Liver (tissue), 9 donors: ENCODE data around the gene CSRNP2. TPM values are rescaled to one million over a fixed set of nuclear protein-coding genes. Genes with fewer than 3 reads are reported as not detected.

Source experiments
- DNase-seq: peaks from one replicate; pipeline ENCODE4 v3.0.0-alpha.2; 2017; ENCODE audit warnings: low spot score
- H3K27ac ChIP-seq, 2 donors: one replicate each; pipeline ENCODE4 v1.7.0; 2013; ENCODE audit warnings: inconsistent platforms in 2 of 2, low read length in 2 of 2, control low read depth in 1 of 2, low read depth in 1 of 2, mild to moderate bottlenecking in 1 of 2
- H3K27me3 ChIP-seq, 4 donors: one replicate each; pipeline versions ENCODE4 v1.6.1 to v1.7.0; 2013; ENCODE audit warnings: low read length in 3 of 4, inconsistent platforms in 1 of 4, mild to moderate bottlenecking in 1 of 4, moderate library complexity in 1 of 4; ENCODE audit not compliant: control insufficient read depth in 4 of 4, insufficient read depth in 4 of 4
- H3K36me3 ChIP-seq, 4 donors: one replicate each; pipeline versions ENCODE4 v1.6.1 to v1.7.0; 2013; ENCODE audit warnings: low read length in 3 of 4, mild to moderate bottlenecking in 3 of 4, low read depth in 1 of 4, moderate library complexity in 1 of 4; ENCODE audit not compliant: control insufficient read depth in 4 of 4, insufficient read depth in 3 of 4
- H3K4me1 ChIP-seq, 4 donors: one replicate each; pipeline versions ENCODE4 v1.6.1 to v1.7.0; 2013; ENCODE audit warnings: low read length in 3 of 4, mild to moderate bottlenecking in 3 of 4, moderate library complexity in 1 of 4; ENCODE audit not compliant: control insufficient read depth in 4 of 4, insufficient read depth in 4 of 4
- H3K4me3 ChIP-seq, 3 donors: one replicate each; pipeline versions ENCODE4 v1.6.1 to v1.7.0; 2013; ENCODE audit warnings: low read length in 3 of 3, control low read depth in 1 of 3, low read depth in 1 of 3, mild to moderate bottlenecking in 1 of 3
- H3K9ac ChIP-seq, 2 donors: one replicate each; pipeline ENCODE4 v1.7.0; 2013; ENCODE audit warnings: low read length in 2 of 2, mild to moderate bottlenecking in 2 of 2, moderate library complexity in 2 of 2, control low read depth in 1 of 2, low read depth in 1 of 2
- H3K9me3 ChIP-seq, 4 donors: one replicate each; pipeline versions ENCODE4 v1.6.1 to v1.7.0; 2013; ENCODE audit warnings: low read length in 3 of 4; ENCODE audit not compliant: control insufficient read depth in 4 of 4
- EGR1 ChIP-seq, 2 donors: IDR thresholded peaks; 2 replicates each; pipeline ENCODE4 v1.6.1; 2016 to 2018; ENCODE audit warnings: antibody characterized with exemption in 2 of 2, low read depth in 2 of 2
- FOXA1 ChIP-seq: IDR thresholded peaks from 2 replicates; pipeline ENCODE4 v1.6.1; 2016; ENCODE audit warnings: antibody characterized with exemption
- FOXA2 ChIP-seq: IDR thresholded peaks from 2 replicates; pipeline ENCODE4 v1.6.1; 2016; ENCODE audit warnings: antibody characterized with exemption
- GABPA ChIP-seq, 2 donors: IDR thresholded peaks in 1 of 2; conservative IDR thresholded peaks in 1 of 2; 2 replicates each; pipeline ENCODE4 v1.6.1; 2016; ENCODE audit warnings: antibody characterized with exemption in 2 of 2, mild to moderate bottlenecking in 1 of 2, moderate library complexity in 1 of 2
- HNF4G ChIP-seq: IDR thresholded peaks from 2 replicates; pipeline ENCODE4 v1.6.1; 2016; ENCODE audit warnings: antibody characterized with exemption
- JUND ChIP-seq, 2 donors: IDR thresholded peaks; 2 replicates each; pipeline ENCODE4 v1.6.1; 2016; ENCODE audit warnings: antibody characterized with exemption in 2 of 2
- MAX ChIP-seq: IDR thresholded peaks from 2 replicates; pipeline ENCODE4 v1.6.1; 2016; ENCODE audit warnings: antibody characterized with exemption
- NR2F2 ChIP-seq: IDR thresholded peaks from 2 replicates; pipeline ENCODE4 v1.6.1; 2016; ENCODE audit warnings: antibody characterized with exemption
- RAD21 ChIP-seq, 2 donors: IDR thresholded peaks; 2 replicates each; pipeline ENCODE4 v1.6.1; 2016; ENCODE audit warnings: antibody characterized with exemption in 2 of 2, mild to moderate bottlenecking in 2 of 2
- REST ChIP-seq: IDR thresholded peaks from 2 replicates; pipeline ENCODE4 v1.6.1; 2016; ENCODE audit warnings: antibody characterized with exemption, mild to moderate bottlenecking
- RXRA ChIP-seq, 2 donors: IDR thresholded peaks; 2 replicates each; pipeline ENCODE4 v1.6.1; 2017 to 2018; ENCODE audit warnings: antibody characterized with exemption in 2 of 2, mild to moderate bottlenecking in 1 of 2
- SP1 ChIP-seq: IDR thresholded peaks from 2 replicates; pipeline ENCODE4 v1.6.1; 2018; ENCODE audit warnings: antibody characterized with exemption, mild to moderate bottlenecking
- TAF1 ChIP-seq: conservative IDR thresholded peaks from 2 replicates; pipeline ENCODE4 v1.6.1; 2016; ENCODE audit warnings: antibody characterized with exemption, mild to moderate bottlenecking
- ZBTB33 ChIP-seq: IDR thresholded peaks from 2 replicates; pipeline ENCODE4 v1.6.1; 2016; ENCODE audit warnings: antibody characterized with exemption
- WGBS: extraction: QIAGEN DNeasy Blood & Tissue Kit; methylation state at CpG from one replicate; pipeline ENCODE4 v1.1.7; 2013; 5-methylcytosine and 5-hydroxymethylcytosine counted together
- polyA plus RNA-seq, 2 donors: library from polyadenylated mRNA; stranded (reverse) in 1 of 2; unstranded in 1 of 2; fragments of 200-250 nt in 1 of 2; fragments of >200 nt in 1 of 2; fragmentation: Nextera tagmentation in 1 of 2; extraction: Ambion mirVana in 1 of 2; gene quantifications; one replicate each; pipeline versions ENCODE4 v1.2.1 to v1.2.3, GENCODE V29; 2013 to 2015
- total RNA-seq, 2 donors: library from RNA; depleted of rRNA; stranded (reverse); fragments of >200 nt; gene quantifications; one replicate each; pipeline ENCODE4 v1.2.3, GENCODE V29; 2014
- TF ChIP-seq, protein P1 (sequence below): IDR thresholded peaks from 2 replicates; pipeline ENCODE4 v1.6.1; 2016; ENCODE audit warnings: antibody characterized with exemption
- donor health status: healthy.
- donor health status: healthy.
- donor health status: healthy.
- donor health status: healthy.
- donor health status: healthy.

Gene CSRNP2
- total and polyA plus RNA-seq, 4 donors: 2.0 to 8.4 (median 3.9) TPM

GRCh38 chr12:51062631-51063397 is 20.6 kb downstream of the CSRNP2 start:
- no peak overlapping the region for H3K27ac ChIP-seq
- peaks cover 0 to 3% (median 0%) of the 10 kb centered on the region in 4 donors for H3K4me1 ChIP-seq
- 81% methylated on average over 9 of the region's 9 CpGs for WGBS
- no peak for DNase-seq
- no peak overlapping the region for H3K9ac ChIP-seq
- H3K27me3 ChIP-seq: no peaks in the 10 kb centered on the region
- no peak overlapping the region for H3K4me3 ChIP-seq
- no peaks in the 10 kb centered on the region for H3K9me3 ChIP-seq
- TF ChIP-seq FOXA2: no peak
- TF ChIP-seq TAF1: no peak
- no peak for TF ChIP-seq ZBTB33
- peaks cover 6 to 68% (median 49%) of the 10 kb centered on the region in 4 donors for H3K36me3 ChIP-seq

DNA sequence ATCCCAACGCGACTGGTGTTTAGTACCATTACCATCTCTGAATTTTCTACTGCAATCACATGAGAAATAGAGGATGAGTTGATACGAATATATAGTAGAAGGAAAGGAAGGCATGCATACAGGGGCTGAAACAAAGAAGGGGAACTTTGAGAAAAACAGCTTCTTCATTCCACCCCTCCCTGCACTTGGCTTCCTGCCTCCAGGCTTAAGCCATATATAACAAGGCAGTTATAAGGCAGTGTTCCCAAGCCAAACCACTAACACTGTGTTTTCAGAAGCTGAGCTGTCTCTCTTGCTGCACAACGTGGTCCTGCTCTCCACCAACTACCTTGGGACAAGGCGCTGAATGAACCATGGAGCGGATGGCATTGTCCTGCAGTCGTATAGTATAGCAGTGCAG is 24.3 kb downstream of the CSRNP2 start:
- Histone ChIP-seq H3K4me1 (peaks cover 0 to 3% (median 0%) of the 10 kb centered on the region in 4 donors), H3K36me3 (peaks cover 8 to 80% (median 50%) of the 10 kb centered on the region in 4 donors), H3K27ac (no peak overlapping the region), H3K9me3 (no peaks in the 10 kb centered on the region), H3K27me3 (no peaks in the 10 kb centered on the region), H3K9ac (no peak overlapping the region), H3K4me3 (no peak overlapping the region)
- 90% methylated on average over 7 of the region's 7 CpGs for WGBS
- TF ChIP-seq, protein P1, sequence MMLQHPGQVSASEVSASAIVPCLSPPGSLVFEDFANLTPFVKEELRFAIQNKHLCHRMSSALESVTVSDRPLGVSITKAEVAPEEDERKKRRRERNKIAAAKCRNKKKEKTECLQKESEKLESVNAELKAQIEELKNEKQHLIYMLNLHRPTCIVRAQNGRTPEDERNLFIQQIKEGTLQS: no peak
- TF ChIP-seq RXRA (IDR thresholded peaks at IDR 0.05): no peak
- TF ChIP-seq EGR1 (IDR thresholded peaks at IDR 0.05; ENCODE audit: low read depth in 2 of 2): no peak
- TF ChIP-seq FOXA2: no peak
- TF ChIP-seq GABPA (IDR thresholded peaks at IDR 0.05 in 1 of 2, conservative IDR thresholded peaks at IDR 0.05 in 1 of 2): no peak
- no peak for TF ChIP-seq JUND (IDR thresholded peaks at IDR 0.05)
- TF ChIP-seq FOXA1: no peak
- no peak for TF ChIP-seq SP1
- no peak for TF ChIP-seq NR2F2
- no peak for TF ChIP-seq REST
- no peak for TF ChIP-seq TAF1
- TF ChIP-seq ZBTB33: no peak
- TF ChIP-seq MAX: no peak
- no peak for TF ChIP-seq HNF4G
- no peak for TF ChIP-seq RAD21 (IDR thresholded peaks at IDR 0.05)
- DNase-seq: no peak
